ENCODE measurements around the gene HID1.

HID1 gene

DNA sequence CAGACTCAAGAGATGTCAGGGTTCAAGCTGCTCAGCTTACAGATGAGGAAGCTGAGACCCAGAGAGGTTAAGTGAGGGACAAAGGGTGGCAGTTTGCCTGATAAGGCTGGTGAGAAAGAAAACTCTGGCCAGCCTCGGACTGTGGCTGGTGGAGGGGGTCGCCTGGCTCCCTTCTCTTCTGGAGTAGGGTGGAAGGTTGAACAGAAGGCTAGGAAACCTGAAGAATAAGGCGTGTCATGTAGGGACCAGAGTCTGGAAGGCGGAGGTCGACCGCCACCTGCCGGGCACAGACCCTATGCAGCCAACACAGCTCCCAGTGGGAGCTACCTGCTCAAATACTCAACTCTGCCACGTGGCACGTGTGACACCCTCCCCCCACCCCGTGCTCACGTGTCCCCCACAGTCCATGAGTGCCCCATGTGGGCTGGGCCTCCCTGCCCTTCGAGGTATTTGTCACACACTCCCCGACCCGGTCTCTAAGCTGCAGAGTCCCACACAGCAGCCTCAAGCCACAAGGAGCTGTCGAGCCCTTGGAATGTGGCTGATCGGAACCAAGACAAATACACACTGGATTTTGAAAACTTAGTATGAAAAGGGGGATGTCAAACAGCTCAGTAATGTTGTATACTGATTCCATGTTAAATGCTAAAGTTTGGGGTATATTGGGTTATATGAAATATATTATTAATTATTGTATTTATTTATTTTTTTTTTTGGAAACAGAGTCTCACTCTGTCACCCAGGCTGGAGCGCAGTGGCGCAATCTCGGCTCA, 11.8 kb downstream of the HID1 start:
- H3K27ac ChIP-seq (ENCODE audit: poor library complexity, severe bottlenecking), result no peak overlapping the region
- DNase-seq (ENCODE audit: low spot score), result no peak
- ATAC-seq (ENCODE audit: low read depth), result peak; percentile 62
- no peak overlapping the region for H3K4me3 ChIP-seq (ENCODE audit: severe bottlenecking)
- no peaks in the 10 kb centered on the region for H3K36me3 ChIP-seq (ENCODE audit: low read depth)
- TF ChIP-seq, protein P1, sequence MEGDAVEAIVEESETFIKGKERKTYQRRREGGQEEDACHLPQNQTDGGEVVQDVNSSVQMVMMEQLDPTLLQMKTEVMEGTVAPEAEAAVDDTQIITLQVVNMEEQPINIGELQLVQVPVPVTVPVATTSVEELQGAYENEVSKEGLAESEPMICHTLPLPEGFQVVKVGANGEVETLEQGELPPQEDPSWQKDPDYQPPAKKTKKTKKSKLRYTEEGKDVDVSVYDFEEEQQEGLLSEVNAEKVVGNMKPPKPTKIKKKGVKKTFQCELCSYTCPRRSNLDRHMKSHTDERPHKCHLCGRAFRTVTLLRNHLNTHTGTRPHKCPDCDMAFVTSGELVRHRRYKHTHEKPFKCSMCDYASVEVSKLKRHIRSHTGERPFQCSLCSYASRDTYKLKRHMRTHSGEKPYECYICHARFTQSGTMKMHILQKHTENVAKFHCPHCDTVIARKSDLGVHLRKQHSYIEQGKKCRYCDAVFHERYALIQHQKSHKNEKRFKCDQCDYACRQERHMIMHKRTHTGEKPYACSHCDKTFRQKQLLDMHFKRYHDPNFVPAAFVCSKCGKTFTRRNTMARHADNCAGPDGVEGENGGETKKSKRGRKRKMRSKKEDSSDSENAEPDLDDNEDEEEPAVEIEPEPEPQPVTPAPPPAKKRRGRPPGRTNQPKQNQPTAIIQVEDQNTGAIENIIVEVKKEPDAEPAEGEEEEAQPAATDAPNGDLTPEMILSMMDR (IDR thresholded peaks at IDR 0.05; ENCODE audit: poor library complexity, severe bottlenecking), result peak; percentile 20
- no peaks in the 10 kb centered on the region for H3K27me3 ChIP-seq (ENCODE audit: insufficient read depth, poor library complexity, severe bottlenecking)
- no peaks in the 10 kb centered on the region for H3K9me3 ChIP-seq (ENCODE audit: severe bottlenecking)
- peaks cover 4% of the 10 kb centered on the region for H3K4me1 ChIP-seq (ENCODE audit: insufficient read depth, poor library complexity, severe bottlenecking)

DNA sequence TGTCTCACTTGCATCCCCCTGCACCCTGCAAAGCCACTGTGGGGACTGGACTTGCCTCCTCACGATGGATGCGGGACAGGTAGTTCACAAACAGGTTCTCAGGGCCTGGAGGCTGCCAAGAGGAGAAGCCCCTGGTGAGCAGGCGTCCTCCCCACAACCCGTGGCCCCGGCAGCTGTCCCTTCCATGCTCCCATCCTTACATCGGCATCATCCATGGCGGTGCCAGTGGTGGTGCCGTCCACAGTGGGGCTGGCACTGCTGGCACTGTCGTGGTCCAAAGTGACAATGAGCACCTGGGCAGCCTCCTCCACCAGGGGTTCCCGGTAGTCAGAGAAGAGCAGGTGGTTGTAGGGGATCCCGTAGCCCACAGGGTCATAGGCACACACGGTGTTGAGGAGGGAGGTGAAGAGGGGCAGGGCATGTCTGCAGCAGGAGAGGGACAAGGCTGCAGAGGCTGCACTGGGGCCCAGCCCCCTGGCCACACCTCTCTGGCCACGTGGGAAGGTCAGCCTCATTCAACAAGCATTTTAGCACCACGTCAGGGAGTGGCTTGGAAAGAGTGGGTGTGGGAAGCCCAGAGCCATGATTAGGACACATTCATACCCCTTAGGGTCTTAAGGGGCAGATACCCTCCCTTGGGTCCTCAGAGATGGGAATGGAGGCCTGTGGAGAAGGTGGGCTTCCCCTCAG, 12.6 kb downstream of the HID1 start:
- DNase-seq (ENCODE audit: low spot score) (no peak), ATAC-seq (ENCODE audit: low read depth) (peak; percentile 38)
- TF ChIP-seq, protein P1 (IDR thresholded peaks at IDR 0.05; ENCODE audit: poor library complexity, severe bottlenecking), result no peak
- Histone ChIP-seq H3K4me3 (ENCODE audit: severe bottlenecking) (no peak overlapping the region), H3K4me1 (ENCODE audit: insufficient read depth, poor library complexity, severe bottlenecking) (peaks cover 4% of the 10 kb centered on the region), H3K27me3 (ENCODE audit: insufficient read depth, poor library complexity, severe bottlenecking) (no peaks in the 10 kb centered on the region), H3K36me3 (ENCODE audit: low read depth) (no peaks in the 10 kb centered on the region), H3K9me3 (ENCODE audit: severe bottlenecking) (no peaks in the 10 kb centered on the region), H3K27ac (ENCODE audit: poor library complexity, severe bottlenecking) (no peak overlapping the region)

DNA sequence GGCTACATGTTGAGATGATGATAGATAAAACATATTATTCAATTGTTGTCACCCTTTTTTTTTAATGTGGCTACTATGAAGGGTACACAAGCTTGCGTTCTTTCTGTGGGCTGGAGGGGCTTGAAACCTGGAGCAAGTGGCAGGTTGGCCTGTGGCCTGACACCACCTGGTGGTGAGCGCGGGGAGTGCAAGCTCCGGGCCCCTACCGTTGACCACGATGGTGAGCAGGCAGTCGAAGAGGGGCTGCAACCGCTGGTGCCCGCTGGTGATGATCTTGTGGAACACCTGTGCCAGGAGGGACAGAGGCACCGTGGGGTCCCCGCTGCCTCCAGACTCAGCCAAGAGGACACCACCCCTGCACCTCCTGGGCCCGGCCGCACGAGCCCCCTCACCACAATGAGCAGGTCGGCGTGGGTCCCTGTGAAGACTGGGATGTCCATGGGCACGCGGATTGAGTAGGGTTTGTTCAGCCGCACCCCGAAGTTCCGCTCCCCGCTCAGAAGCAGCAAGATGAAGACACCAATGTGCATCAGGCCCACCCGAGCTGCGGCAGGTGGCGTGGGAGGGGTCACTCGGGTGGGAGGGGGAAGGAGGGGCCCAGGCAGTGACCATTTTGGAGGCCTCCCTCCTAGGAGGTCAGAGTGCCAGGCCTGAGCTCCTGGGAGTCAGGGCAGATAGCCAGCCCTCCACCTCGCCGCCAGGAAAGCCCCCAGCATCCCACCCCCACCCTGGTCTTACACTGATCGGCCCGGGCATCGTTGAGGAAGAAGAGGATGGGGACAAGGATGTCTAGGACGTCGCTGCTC, 14.4 kb downstream of the HID1 start:
- no peak overlapping the region for H3K27ac ChIP-seq (ENCODE audit: poor library complexity, severe bottlenecking)
- no peak for DNase-seq (ENCODE audit: low spot score)
- TF ChIP-seq, protein P1 (IDR thresholded peaks at IDR 0.05; ENCODE audit: poor library complexity, severe bottlenecking), result peak; percentile 90
- H3K9me3 ChIP-seq (ENCODE audit: severe bottlenecking), result no peaks in the 10 kb centered on the region
- H3K4me1 ChIP-seq (ENCODE audit: insufficient read depth, poor library complexity, severe bottlenecking), result peaks cover 4% of the 10 kb centered on the region
- H3K36me3 ChIP-seq (ENCODE audit: low read depth), result no peaks in the 10 kb centered on the region
- H3K4me3 ChIP-seq (ENCODE audit: severe bottlenecking), result no peak overlapping the region
- ATAC-seq (ENCODE audit: low read depth), result peak; percentile 42; the same call in 2 of the 3 replicates
- H3K27me3 ChIP-seq (ENCODE audit: insufficient read depth, poor library complexity, severe bottlenecking), result no peaks in the 10 kb centered on the region

DNA sequence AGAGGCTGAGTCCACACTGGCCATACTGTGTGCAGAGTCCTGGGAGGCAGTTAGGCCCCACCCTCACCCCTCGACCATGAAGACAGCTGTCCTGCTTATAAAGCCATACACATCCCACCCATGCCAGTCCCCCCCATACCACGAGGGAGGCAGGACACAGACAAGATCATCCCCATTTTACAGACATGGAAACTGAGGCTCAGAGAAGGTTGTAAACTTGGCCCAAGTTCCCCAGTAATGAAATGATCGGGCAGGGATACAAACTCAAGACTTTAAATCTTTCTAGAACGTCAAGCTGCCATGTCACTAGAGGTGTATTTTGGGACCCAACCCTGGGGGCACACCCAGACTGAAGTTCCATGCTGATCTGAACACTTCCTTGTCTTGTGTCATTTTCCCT, 16.5 kb downstream of the HID1 start:
- H3K27me3 ChIP-seq (ENCODE audit: insufficient read depth, poor library complexity, severe bottlenecking), result no peaks in the 10 kb centered on the region
- ATAC-seq (ENCODE audit: low read depth), result no peak
- DNase-seq (ENCODE audit: low spot score), result no peak

More for the DNA sequence above, 16.5 kb downstream of the HID1 start:
- H3K4me3 ChIP-seq (ENCODE audit: severe bottlenecking), result no peak overlapping the region
- peaks cover 4% of the 10 kb centered on the region for H3K4me1 ChIP-seq (ENCODE audit: insufficient read depth, poor library complexity, severe bottlenecking)
- TF ChIP-seq, protein P1 (IDR thresholded peaks at IDR 0.05; ENCODE audit: poor library complexity, severe bottlenecking), result no peak
- no peak overlapping the region for H3K27ac ChIP-seq (ENCODE audit: poor library complexity, severe bottlenecking)
- no peaks in the 10 kb centered on the region for H3K36me3 ChIP-seq (ENCODE audit: low read depth)
- H3K9me3 ChIP-seq (ENCODE audit: severe bottlenecking), result no peaks in the 10 kb centered on the region

Data from RWPE2 (cell line).